Hepatocyte (in vitro differentiated cells): Measurements from ENCODE around the gene TEX36.

Experiments used
- CTCF ChIP-seq: fragments of 200-600 bp; sonication (generic); IDR thresholded peaks from 2 replicates; pipeline ENCODE4 v1.5.1; 2016; ENCODE audit warnings: antibody characterized with exemption, mild to moderate bottlenecking; ENCODE audit not compliant: poor library complexity
- EZH2 ChIP-seq: fragments of 200-600 bp; sonication (generic); IDR thresholded peaks from 2 replicates; pipeline ENCODE4 v1.6.1; 2016; ENCODE audit warnings: antibody characterized with exemption, mild to moderate bottlenecking, borderline replicate concordance
- EZH2phosphoT487 ChIP-seq: fragments of 200-600 bp; sonication (generic); IDR thresholded peaks from one replicate; pipeline ENCODE4 v1.6.1; 2018; ENCODE audit warnings: antibody characterized with exemption, mild to moderate bottlenecking, low read depth, moderate library complexity; ENCODE audit not compliant: unreplicated experiment, severe bottlenecking

- TF ChIP-seq CTCF, result no peak
- TF ChIP-seq EZH2phosphoT487, result no peak
- no peak for TF ChIP-seq EZH2
Measured at GRCh38 chr10:125722811-125723210, 39.8 kb upstream of the TEX36 start.
